Effector memory CD8-positive, alpha-beta T cell (primary cell): ENCODE data around the gene CSPG4.
"Not testable (repeated sequence)": the region's sequence is repeated elsewhere in the genome, so short reads cannot be mapped to it uniquely, and the experiment has no call there.

Experiments
- ATAC-seq: fragments of 150-1000 bp; cut with Tn5 transposase; replicated peaks from 2 replicates; pipeline ENCODE4 v1.10.0; 2021; ENCODE audit warnings: mild to moderate bottlenecking, moderate library complexity
- DNase-seq, 3 experiments: peaks; one replicate each; pipeline ENCODE4 v3.0.0; 2021
- H3K27ac Mint-ChIP-seq, 2 donors: one replicate each; pipeline ENCODE4 v1.8.0; 2022; ENCODE audit warnings: mild to moderate bottlenecking in 2 of 2, mixed read lengths in 2 of 2, moderate library complexity in 2 of 2
- H3K27me3 Mint-ChIP-seq, 2 donors: one replicate each; pipeline ENCODE4 v1.8.0; 2022; ENCODE audit warnings: mixed read lengths in 2 of 2
- H3K36me3 Mint-ChIP-seq: one replicate; pipeline ENCODE4 v1.8.0; 2022; ENCODE audit warnings: mild to moderate bottlenecking, moderate library complexity, mixed read lengths; ENCODE audit not compliant: insufficient read depth
- H3K4me1 Mint-ChIP-seq, 2 donors: one replicate each; pipeline ENCODE4 v1.8.0; 2022; ENCODE audit warnings: low read depth in 2 of 2, mixed read lengths in 2 of 2
- H3K4me3 Mint-ChIP-seq, 2 donors: one replicate each; pipeline ENCODE4 v1.8.0; 2022; ENCODE audit warnings: mild to moderate bottlenecking in 2 of 2, mixed read lengths in 2 of 2, moderate library complexity in 2 of 2
- H3K9me3 Mint-ChIP-seq, 2 donors: one replicate each; pipeline ENCODE4 v1.8.0; 2022; ENCODE audit warnings: mixed read lengths in 2 of 2
- total RNA-seq, 9 experiments: gene quantifications; one replicate each; lab custom pipeline; 2026; lab: John Stamatoyannopoulos, UW

CSPG4 gene, protein sequence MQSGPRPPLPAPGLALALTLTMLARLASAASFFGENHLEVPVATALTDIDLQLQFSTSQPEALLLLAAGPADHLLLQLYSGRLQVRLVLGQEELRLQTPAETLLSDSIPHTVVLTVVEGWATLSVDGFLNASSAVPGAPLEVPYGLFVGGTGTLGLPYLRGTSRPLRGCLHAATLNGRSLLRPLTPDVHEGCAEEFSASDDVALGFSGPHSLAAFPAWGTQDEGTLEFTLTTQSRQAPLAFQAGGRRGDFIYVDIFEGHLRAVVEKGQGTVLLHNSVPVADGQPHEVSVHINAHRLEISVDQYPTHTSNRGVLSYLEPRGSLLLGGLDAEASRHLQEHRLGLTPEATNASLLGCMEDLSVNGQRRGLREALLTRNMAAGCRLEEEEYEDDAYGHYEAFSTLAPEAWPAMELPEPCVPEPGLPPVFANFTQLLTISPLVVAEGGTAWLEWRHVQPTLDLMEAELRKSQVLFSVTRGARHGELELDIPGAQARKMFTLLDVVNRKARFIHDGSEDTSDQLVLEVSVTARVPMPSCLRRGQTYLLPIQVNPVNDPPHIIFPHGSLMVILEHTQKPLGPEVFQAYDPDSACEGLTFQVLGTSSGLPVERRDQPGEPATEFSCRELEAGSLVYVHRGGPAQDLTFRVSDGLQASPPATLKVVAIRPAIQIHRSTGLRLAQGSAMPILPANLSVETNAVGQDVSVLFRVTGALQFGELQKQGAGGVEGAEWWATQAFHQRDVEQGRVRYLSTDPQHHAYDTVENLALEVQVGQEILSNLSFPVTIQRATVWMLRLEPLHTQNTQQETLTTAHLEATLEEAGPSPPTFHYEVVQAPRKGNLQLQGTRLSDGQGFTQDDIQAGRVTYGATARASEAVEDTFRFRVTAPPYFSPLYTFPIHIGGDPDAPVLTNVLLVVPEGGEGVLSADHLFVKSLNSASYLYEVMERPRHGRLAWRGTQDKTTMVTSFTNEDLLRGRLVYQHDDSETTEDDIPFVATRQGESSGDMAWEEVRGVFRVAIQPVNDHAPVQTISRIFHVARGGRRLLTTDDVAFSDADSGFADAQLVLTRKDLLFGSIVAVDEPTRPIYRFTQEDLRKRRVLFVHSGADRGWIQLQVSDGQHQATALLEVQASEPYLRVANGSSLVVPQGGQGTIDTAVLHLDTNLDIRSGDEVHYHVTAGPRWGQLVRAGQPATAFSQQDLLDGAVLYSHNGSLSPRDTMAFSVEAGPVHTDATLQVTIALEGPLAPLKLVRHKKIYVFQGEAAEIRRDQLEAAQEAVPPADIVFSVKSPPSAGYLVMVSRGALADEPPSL (N-terminal part only)
- 0 to 0.78 (median 0.06) reads per million in 9 experiments for total RNA-seq

DNA sequence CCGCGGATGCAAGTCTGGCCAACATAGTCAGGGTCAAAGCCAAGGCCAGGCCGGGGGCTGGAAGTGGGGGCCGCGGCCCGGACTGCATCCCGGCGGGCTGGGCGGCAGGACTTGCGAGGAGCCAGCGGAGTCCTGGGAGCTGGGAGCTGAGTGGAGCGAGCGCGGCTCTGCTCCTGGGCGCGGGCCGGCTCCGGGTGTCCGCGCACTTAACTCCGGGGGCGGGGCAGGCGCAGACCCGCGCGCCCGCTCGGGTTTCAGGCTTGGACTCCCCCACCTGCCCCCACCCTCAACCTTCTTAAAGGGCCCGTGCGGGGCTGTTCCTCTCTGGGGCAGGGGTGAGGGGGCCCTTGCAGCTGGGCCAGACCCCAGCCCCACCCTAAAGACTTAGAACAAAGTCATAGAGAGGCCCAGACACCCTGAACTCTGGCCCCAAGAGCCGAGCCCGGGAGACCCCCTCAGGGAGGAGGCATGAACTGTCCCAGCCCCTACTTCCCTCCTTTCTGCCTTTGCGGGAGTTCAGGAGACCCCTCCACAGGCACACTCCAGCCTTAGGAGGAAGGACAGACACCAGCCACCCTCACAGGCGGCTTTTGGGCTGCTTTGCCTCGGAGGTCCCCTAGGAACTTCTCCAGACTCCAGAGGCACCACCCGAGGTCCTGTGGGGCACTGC is at the start of gene CSPG4:
CSPG4 (minus strand) TSS at position 181 of the 670 bp plus-strand sequence; CDS start at position 88, 93 bp downstream.
- Mint-ChIP-seq H3K27ac (no peak within 1 kb of the TSS), H3K4me3 (no peak within 1 kb of the TSS), H3K4me1 (peaks cover 0 to 2% of the 10 kb centered on the region in 2 donors), H3K27me3 (peaks cover 5 to 38% of the 10 kb centered on the region in 2 donors), H3K36me3 (no peaks in the 10 kb centered on the region), H3K9me3 (no peaks in the 10 kb centered on the region)
- DNase-seq (no peak), ATAC-seq (no peak)

DNA sequence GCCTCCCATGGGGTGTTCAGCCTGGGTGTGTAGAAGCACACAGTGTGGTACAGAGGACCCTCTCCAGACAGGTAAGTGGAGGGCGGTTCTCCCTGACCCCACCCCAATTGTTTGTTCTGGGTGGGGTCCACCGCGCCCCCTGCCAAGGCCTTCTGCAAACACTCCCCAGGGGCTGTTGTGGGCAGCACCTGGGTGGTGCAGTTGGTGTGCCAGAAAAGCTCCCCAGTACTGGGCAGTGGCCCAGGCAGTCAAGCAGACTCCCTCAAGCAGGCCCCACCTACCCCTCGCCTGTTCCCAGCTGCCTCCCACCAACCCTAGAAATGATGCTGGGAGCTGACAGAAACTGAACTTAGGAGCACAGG is 49.7 kb upstream of the CSPG4 start:
- H3K27me3 Mint-ChIP-seq = peaks cover 23 to 36% of the 10 kb centered on the region in 2 donors
- H3K9me3 Mint-ChIP-seq, H3K4me3 Mint-ChIP-seq: not testable (repeated sequence)

GRCh38 chr15:75761446-75762356 is 49.1 kb upstream of the CSPG4 start:
- Mint-ChIP-seq H3K27me3 (peaks cover 23 to 36% of the 10 kb centered on the region in 2 donors), H3K4me3 (no peak overlapping the region), H3K4me1 (peaks cover 0 to 3% of the 10 kb centered on the region in 2 donors), H3K27ac (no peak overlapping the region), H3K9me3 (no peaks in the 10 kb centered on the region), H3K36me3 (peaks cover 5% of the 10 kb centered on the region)
- ATAC-seq = no peak
- no peak for DNase-seq

More for the DNA sequence above, 49.7 kb upstream of the CSPG4 start:
- H3K27ac Mint-ChIP-seq, ATAC-seq, DNase-seq, H3K4me1 Mint-ChIP-seq, H3K36me3 Mint-ChIP-seq: not testable (repeated sequence)

GRCh38 chr15:75760704-75761435 is 48.2 kb upstream of the CSPG4 start:
- H3K36me3 Mint-ChIP-seq = peaks cover 5% of the 10 kb centered on the region
- no peak overlapping the region for H3K27ac Mint-ChIP-seq
- DNase-seq (no peak), ATAC-seq (no peak)
- peaks cover 0 to 3% of the 10 kb centered on the region in 2 donors for H3K4me1 Mint-ChIP-seq
- no peaks in the 10 kb centered on the region for H3K9me3 Mint-ChIP-seq
- no peak overlapping the region for H3K4me3 Mint-ChIP-seq
- H3K27me3 Mint-ChIP-seq = peaks cover 23 to 36% of the 10 kb centered on the region in 2 donors

DNA sequence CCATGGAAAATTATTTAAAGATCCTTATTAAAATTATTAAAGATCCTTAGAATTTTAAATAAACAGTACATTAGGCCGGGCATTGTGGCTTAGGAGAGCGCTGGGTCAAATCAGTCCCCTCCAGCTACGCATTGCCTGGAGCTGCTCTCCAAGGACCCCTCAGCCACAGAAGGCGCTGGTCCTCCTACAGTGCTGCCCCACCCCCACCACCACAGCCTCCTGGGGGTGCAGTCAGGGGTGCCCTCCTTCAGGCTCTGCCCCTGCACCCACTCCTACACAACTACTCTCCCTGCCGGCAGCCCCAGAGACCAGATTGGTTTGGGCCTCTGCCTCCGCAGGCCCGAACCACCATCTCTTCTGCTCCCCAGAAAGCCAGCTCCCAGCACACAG is 47.5 kb upstream of the CSPG4 start:
- not testable (repeated sequence) for DNase-seq, ATAC-seq, H3K36me3 Mint-ChIP-seq, H3K9me3 Mint-ChIP-seq, H3K27ac Mint-ChIP-seq, H3K4me3 Mint-ChIP-seq, H3K4me1 Mint-ChIP-seq
- H3K27me3 Mint-ChIP-seq = peaks cover 23 to 38% of the 10 kb centered on the region in 2 donors

- ATAC-seq (no peak), DNase-seq (no peak)
- peaks cover 5% of the 10 kb centered on the region for H3K36me3 Mint-ChIP-seq
- H3K27ac Mint-ChIP-seq = peak overlapping the region in 1 of 2 donors; percentile 28
- H3K27me3 Mint-ChIP-seq = peaks cover 23 to 42% of the 10 kb centered on the region in 2 donors
- no peaks in the 10 kb centered on the region for H3K9me3 Mint-ChIP-seq
- H3K4me1 Mint-ChIP-seq = peaks cover 0 to 3% of the 10 kb centered on the region in 2 donors
- H3K4me3 Mint-ChIP-seq = peak overlapping the region; percentile 79 to 80
Measured at GRCh38 chr15:75759416-75760130, 46.9 kb upstream of the CSPG4 start.

DNA sequence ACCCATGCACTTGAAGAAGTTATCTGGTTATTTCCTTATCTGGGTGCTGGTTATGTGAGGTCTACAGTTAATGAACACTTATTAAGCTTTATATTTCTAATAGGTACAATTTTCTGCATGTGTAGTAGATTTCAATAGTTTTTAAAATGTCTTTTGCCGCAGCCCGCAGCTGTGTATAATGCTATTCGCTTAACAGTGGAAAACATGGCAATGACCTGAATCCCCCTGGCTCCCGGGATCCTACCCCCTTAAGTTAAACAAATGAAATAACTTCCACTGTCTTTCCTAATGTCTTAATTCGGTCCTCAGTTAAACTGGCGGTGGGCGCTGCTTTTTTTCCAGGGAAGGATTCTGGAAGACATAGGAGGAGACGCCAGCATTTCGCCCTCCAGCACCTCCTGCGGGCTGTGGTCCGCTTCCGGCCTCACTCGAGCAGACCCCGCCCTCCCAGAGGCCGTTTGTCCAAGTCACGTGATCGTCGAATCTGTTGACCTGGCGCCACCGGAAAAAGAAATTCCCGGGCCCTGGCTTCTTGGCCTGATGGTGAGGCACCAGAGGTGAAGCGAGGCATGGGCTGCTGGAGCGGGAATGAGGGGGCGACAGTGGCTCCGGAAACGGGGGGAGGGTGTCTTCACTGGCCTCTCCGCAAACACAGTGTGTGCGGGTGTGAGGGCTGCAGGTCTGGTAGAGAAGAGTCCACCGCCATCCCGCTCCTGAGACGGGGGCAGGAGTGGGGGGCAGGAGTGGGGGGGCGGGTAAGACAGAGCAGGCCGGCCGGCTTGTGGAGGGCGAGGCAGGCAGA is 45.6 kb upstream of the CSPG4 start:
- Mint-ChIP-seq H3K4me1 (peaks cover 0 to 3% of the 10 kb centered on the region in 2 donors), H3K9me3 (no peaks in the 10 kb centered on the region), H3K4me3 (peak overlapping the region; percentile 79 to 80), H3K36me3 (peaks cover 5% of the 10 kb centered on the region), H3K27me3 (peaks cover 18 to 37% of the 10 kb centered on the region in 2 donors), H3K27ac (peak overlapping the region; percentile 10 to 29)
- DNase-seq (peak in 1 of 3 experiments; percentile 12), ATAC-seq (peak; percentile 62)

DNA sequence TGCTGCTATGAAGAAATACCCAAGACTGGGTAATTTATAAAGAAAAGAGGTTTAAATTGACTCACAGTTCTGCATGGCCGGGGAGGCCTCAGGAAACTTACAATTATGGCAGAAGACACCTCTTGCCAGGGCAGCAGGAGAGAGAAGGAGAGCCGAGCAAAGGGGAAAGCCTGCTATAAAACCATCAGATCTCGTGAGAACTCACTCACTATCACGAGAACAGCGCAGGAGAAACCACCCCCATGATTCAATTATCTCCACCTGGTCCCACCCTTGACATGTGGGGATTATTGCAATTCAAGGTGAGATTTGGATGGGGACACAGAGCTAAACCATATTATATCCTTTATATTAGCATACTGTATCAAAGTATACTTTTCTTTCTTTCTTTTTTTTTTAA is 42.2 kb upstream of the CSPG4 start:
- ATAC-seq, H3K4me3 Mint-ChIP-seq: not testable (repeated sequence)

DNA sequence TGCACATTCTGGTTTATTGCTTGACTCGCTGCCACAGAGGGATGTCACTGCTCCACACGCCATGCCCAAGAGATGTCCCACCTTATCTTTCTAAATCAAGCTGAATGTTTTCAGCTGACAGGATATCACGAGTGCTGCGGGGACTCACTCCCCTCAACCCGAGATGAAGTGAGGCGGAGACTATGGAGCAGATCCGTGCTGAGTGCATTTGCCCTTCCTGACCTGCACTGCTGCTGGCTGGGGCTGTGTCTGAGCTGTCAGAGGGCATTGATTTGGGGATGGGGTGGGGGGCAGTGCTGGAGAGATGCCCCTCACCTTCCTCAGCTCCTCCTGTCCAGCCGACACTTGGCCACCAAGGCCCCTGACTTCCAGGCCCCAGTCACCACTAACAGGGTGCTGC is 40.5 kb upstream of the CSPG4 start:
- peaks cover 7 to 34% of the 10 kb centered on the region in 2 donors for H3K27me3 Mint-ChIP-seq
- DNase-seq (no peak), ATAC-seq (no peak)
- peaks cover 8 to 10% of the 10 kb centered on the region in 2 donors for H3K4me1 Mint-ChIP-seq
- H3K9me3 Mint-ChIP-seq = no peaks in the 10 kb centered on the region
- H3K4me3 Mint-ChIP-seq = no peak overlapping the region
- peaks cover 21% of the 10 kb centered on the region for H3K36me3 Mint-ChIP-seq
- no peak overlapping the region for H3K27ac Mint-ChIP-seq

More for the DNA sequence above, 42.2 kb upstream of the CSPG4 start:
- H3K27ac Mint-ChIP-seq, H3K4me1 Mint-ChIP-seq, H3K9me3 Mint-ChIP-seq, DNase-seq: not testable (repeated sequence)
- Mint-ChIP-seq H3K27me3 (peaks cover 7 to 34% of the 10 kb centered on the region in 2 donors), H3K36me3 (peaks cover 21% of the 10 kb centered on the region)

- ATAC-seq = no peak
- Mint-ChIP-seq H3K36me3 (peaks cover 21% of the 10 kb centered on the region), H3K4me1 (peaks cover 7 to 12% of the 10 kb centered on the region in 2 donors), H3K27ac (no peak overlapping the region), H3K4me3 (no peak overlapping the region), H3K9me3 (no peaks in the 10 kb centered on the region), H3K27me3 (peaks cover 9 to 38% of the 10 kb centered on the region in 2 donors)
- DNase-seq = no peak
Measured at GRCh38 chr15:75751891-75752290, 39.2 kb upstream of the CSPG4 start.
